Mesenteric fat pad (tissue), 1 donor: ENCODE results near the gene HMOX2. TPM values are rescaled to one million over a fixed set of nuclear protein-coding genes. Genes with fewer than 3 reads are reported as not detected.

Experiments
- DNase-seq: peaks from one replicate; pipeline ENCODE4 v3.0.0-alpha.2; 2020; ENCODE audit warnings: low spot score
- total RNA-seq: library from RNA; stranded (reverse); fragmentation: NEBNext Ultra II Directional; extraction: Animal tissue kit (Norgen Biotek cat#: 25700); gene quantifications from one replicate; pipeline ENCODE4 v1.2.1, GENCODE V29; 2021
- donor health status: DM: yes; HTN: yes; CAD: no.

The HMOX2 gene
- total RNA-seq, 1 donor from 2014 or later, result 84.1 TPM

- no peak for DNase-seq
Observed at GRCh38 chr16:4552541-4552940, 76.3 kb downstream of the HMOX2 start.

DNA sequence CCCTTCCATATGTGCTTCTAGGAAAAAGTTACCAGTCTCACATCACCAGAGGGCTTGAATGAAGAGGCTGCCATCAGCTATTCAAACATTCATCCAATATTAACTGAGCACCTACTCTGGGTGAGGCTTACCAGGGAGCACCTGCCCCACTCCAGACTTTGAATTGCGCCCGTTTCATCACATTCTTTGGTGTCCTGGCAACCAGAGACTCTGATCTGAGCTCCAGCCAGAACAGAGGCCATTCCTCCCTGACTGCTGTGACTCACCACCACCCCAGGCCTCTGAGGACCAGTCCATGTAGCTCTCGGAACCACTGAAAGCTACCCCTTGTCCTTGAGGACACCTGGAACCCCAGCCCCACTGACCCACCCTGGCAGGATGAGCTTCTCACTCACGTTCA, 79.9 kb downstream of the HMOX2 start, which contains the start of gene C16orf96:
TSS of gene C16orf96 (plus strand) at position 229 of the 400 bp plus-strand sequence. CDS start at position 379, 150 bp downstream.
- no peak for DNase-seq

- no peak for DNase-seq
Observed at GRCh38 chr16:4556580-4556979, 80.4 kb downstream of the HMOX2 start.

DNA sequence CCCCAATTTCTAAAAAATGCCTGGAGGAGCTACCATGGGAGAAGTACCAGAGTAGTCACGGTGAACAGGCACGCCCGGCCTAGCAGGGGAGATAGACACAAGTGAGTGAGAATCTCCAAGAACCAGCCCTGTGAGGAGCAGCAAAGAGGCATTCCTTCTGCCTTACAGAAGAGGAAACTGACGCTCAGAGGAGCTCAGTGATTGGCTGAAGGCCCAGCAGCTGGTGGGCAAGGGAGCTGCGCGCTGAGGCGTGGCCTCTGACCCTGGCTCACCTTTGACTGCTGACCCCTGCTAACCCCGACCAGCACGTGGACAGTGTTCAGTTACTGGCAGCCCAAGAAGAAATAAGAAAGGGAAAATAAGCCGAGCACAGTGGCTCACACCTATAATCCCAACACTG, 81.8 kb downstream of the HMOX2 start:
- no peak for DNase-seq

Other genes starting within 250 kb of the HMOX2 start
- gene SRL, start 234.3 kb upstream of the HMOX2 start, total RNA-seq, result 0.45 TPM
- gene TFAP4, start 203.4 kb upstream of the HMOX2 start, total RNA-seq, result 8.2 TPM
- gene GLIS2, start 160.3 kb upstream of the HMOX2 start, total RNA-seq, result 14.2 TPM
- 38.2 TPM for gene PAM16, start 125.1 kb upstream of the HMOX2 start, total RNA-seq
- 26.6 TPM for gene VASN, start 104.5 kb upstream of the HMOX2 start, total RNA-seq
- gene CORO7, start 59.8 kb upstream of the HMOX2 start, total RNA-seq, result 45.0 TPM
- 36.0 TPM for gene DNAJA3, start 50.5 kb upstream of the HMOX2 start, total RNA-seq
- 23.4 TPM for gene NMRAL1, start 1.8 kb upstream of the HMOX2 start, total RNA-seq
- 24.8 TPM for gene CDIP1, start 62.4 kb downstream of the HMOX2 start, total RNA-seq
- 0.10 TPM for gene C16orf96, start 79.9 kb downstream of the HMOX2 start, total RNA-seq
- 20.9 TPM for gene UBALD1, start 138.5 kb downstream of the HMOX2 start, total RNA-seq
- gene MGRN1, start 148.4 kb downstream of the HMOX2 start, total RNA-seq, result 74.1 TPM
- gene NUDT16L1, start 217.2 kb downstream of the HMOX2 start, total RNA-seq, result 19.4 TPM